GM21423 (cell line): ENCODE measurements around the gene CNTD1.

Experiments used
- ATAC-seq: cut with Tn5 transposase; IDR thresholded peaks from one replicate; pipeline ENCODE4 v1.9.1; 2021; ENCODE audit warnings: mild to moderate bottlenecking, moderate library complexity; ENCODE audit not compliant: unreplicated experiment

Gene CNTD1

GRCh38 chr17:42779304-42779935 lies 19.2 kb upstream of the CNTD1 start:
- no peak for ATAC-seq

- ATAC-seq, result no peak
These were observed 18.5 kb upstream of the CNTD1 start, which contains the start of gene WNK4 for GRCh38 chr17:42779936-42780850. WNK4 (plus strand) TSS chr17:42780610; CDS start chr17:42780699, 89 bp downstream.

GRCh38 chr17:42780851-42781638 lies 17.6 kb upstream of the CNTD1 start:
- ATAC-seq, result no peak

- no peak for ATAC-seq
These were observed 17.0 kb upstream of the CNTD1 start for GRCh38 chr17:42781639-42782165.

GRCh38 chr17:42782166-42783061 lies 16.2 kb upstream of the CNTD1 start:
- ATAC-seq, result no peak

GRCh38 chr17:42783062-42783790 lies 15.4 kb upstream of the CNTD1 start:
- ATAC-seq, result no peak

GRCh38 chr17:42783791-42784138 lies 14.9 kb upstream of the CNTD1 start:
- ATAC-seq, result no peak

GRCh38 chr17:42784409-42784808 lies 14.3 kb upstream of the CNTD1 start:
- ATAC-seq, result no peak

GRCh38 chr17:42784811-42785592 lies 13.7 kb upstream of the CNTD1 start:
- no peak for ATAC-seq

- no peak for ATAC-seq
These were observed 11.4 kb upstream of the CNTD1 start for GRCh38 chr17:42787266-42787665.

GRCh38 chr17:42791948-42792347 lies 6.7 kb upstream of the CNTD1 start:
- no peak for ATAC-seq

GRCh38 chr17:42792545-42792944 lies 6.1 kb upstream of the CNTD1 start:
- ATAC-seq, result no peak

GRCh38 chr17:42795061-42795460 lies 3.6 kb upstream of the CNTD1 start:
- ATAC-seq, result no peak

- no peak for ATAC-seq
These were observed 3.2 kb upstream of the CNTD1 start for GRCh38 chr17:42795465-42795864.

GRCh38 chr17:42796066-42796758 lies 2.4 kb upstream of the CNTD1 start:
- no peak for ATAC-seq

GRCh38 chr17:42797067-42798007 lies 1.3 kb upstream of the CNTD1 start:
- no peak for ATAC-seq

GRCh38 chr17:42798011-42798382 lies 664 bp upstream of the CNTD1 start:
- no peak for ATAC-seq
